CD14-positive monocyte (primary cell): ENCODE data around the gene MLLT1. TPM values are rescaled to one million over a fixed set of nuclear protein-coding genes. Genes with fewer than 3 reads are reported as not detected.

ENCODE experiments used
- DNase-seq, 3 donors: peaks; one replicate each; pipeline ENCODE4 v3.0.0-alpha.2; 2011 to 2022
- H2AFZ ChIP-seq: 2 replicates; pipeline ENCODE4 v1.6.0; 2012; ENCODE audit warnings: mild to moderate bottlenecking, low read depth, low read length, inconsistent platforms; ENCODE audit not compliant: insufficient read depth, poor library complexity, severe bottlenecking
- H3K27ac ChIP-seq, 2 donors: 1 replicate in 1 of 2; 2 replicates in 1 of 2; pipeline ENCODE4 v1.5.1; 2012 to 2013; ENCODE audit warnings: low read length in 2 of 2, control low read depth in 1 of 2, inconsistent platforms in 1 of 2, low read depth in 1 of 2, mild to moderate bottlenecking in 1 of 2
- H3K27me3 ChIP-seq, 2 donors: one replicate each; pipeline versions ENCODE4 v1.6.0 to v1.6.1; 2011 to 2013; ENCODE audit warnings: low read length in 2 of 2; ENCODE audit not compliant: control insufficient read depth in 2 of 2, insufficient read depth in 2 of 2
- H3K36me3 ChIP-seq, 2 donors: replicated peaks in 1 of 2; 1 replicate in 1 of 2; 2 replicates in 1 of 2; pipeline versions ENCODE4 v1.5.1 to v1.6.1; 2012 to 2013; ENCODE audit warnings: low read length in 2 of 2, control low read depth in 1 of 2, inconsistent platforms in 1 of 2, mild to moderate bottlenecking in 1 of 2; ENCODE audit not compliant: insufficient read depth in 2 of 2, control insufficient read depth in 1 of 2
- H3K4me1 ChIP-seq, 2 donors: 1 replicate in 1 of 2; 2 replicates in 1 of 2; pipeline versions ENCODE4 v1.5.1 to v1.6.1; 2012 to 2013; ENCODE audit warnings: low read length in 2 of 2, control low read depth in 1 of 2, inconsistent platforms in 1 of 2, mild to moderate bottlenecking in 1 of 2, moderate library complexity in 1 of 2; ENCODE audit not compliant: insufficient read depth in 2 of 2, control insufficient read depth in 1 of 2
- H3K4me2 ChIP-seq: replicated peaks from 2 replicates; pipeline ENCODE3; 2012; ENCODE audit warnings: low read length, moderate library complexity, mild to moderate bottlenecking; ENCODE audit not compliant: poor library complexity, severe bottlenecking; ENCODE audit errors: extremely low read depth
- H3K4me3 ChIP-seq, 3 experiments: fragments of 200-600 bp in 1 of 3; sonication (generic) in 1 of 3; replicated peaks in 1 of 3; 1 replicate in 2 of 3; 2 replicates in 1 of 3; pipeline ENCODE4 v1.5.1; 2011 to 2013; ENCODE audit warnings: low read length in 3 of 3, mild to moderate bottlenecking in 3 of 3, control low read depth in 2 of 3, low read depth in 2 of 3, inconsistent platforms in 1 of 3, moderate library complexity in 1 of 3
- H3K79me2 ChIP-seq: 2 replicates; pipeline ENCODE4 v1.6.0; 2012; ENCODE audit warnings: mild to moderate bottlenecking, control low read depth, inconsistent platforms, low read length, moderate library complexity; ENCODE audit not compliant: insufficient read depth
- H3K9ac ChIP-seq: 2 replicates; pipeline ENCODE4 v1.6.0; 2017; ENCODE audit warnings: low read length, mild to moderate bottlenecking; ENCODE audit not compliant: insufficient read depth, poor library complexity, severe bottlenecking
- H3K9me3 ChIP-seq, 2 donors: replicated peaks in 1 of 2; 1 replicate in 1 of 2; 2 replicates in 1 of 2; pipeline versions ENCODE4 v1.5.1 to v1.6.1; 2012 to 2013; ENCODE audit warnings: low read length in 2 of 2, control low read depth in 1 of 2; ENCODE audit not compliant: control insufficient read depth in 1 of 2, insufficient read depth in 1 of 2
- H4K20me1 ChIP-seq: 2 replicates; pipeline ENCODE4 v1.6.0; 2012; ENCODE audit warnings: mild to moderate bottlenecking, low read length, control low read depth, moderate library complexity; ENCODE audit not compliant: insufficient read depth
- H3K27ac Mint-ChIP-seq, 7 donors: one replicate each; pipeline ENCODE4 v1.8.0; 2020; ENCODE audit warnings: mild to moderate bottlenecking in 7 of 7, mixed read lengths in 7 of 7, moderate library complexity in 6 of 7, inconsistent platforms in 2 of 7
- H3K27me3 Mint-ChIP-seq, 3 donors: one replicate each; pipeline ENCODE4 v1.8.0; 2021 to 2022; ENCODE audit warnings: low read depth in 3 of 3, mild to moderate bottlenecking in 3 of 3, mixed read lengths in 3 of 3, moderate library complexity in 3 of 3, inconsistent platforms in 1 of 3
- H3K36me3 Mint-ChIP-seq, 2 donors: one replicate each; pipeline ENCODE4 v1.8.0; 2020; ENCODE audit warnings: mixed read lengths in 2 of 2, inconsistent platforms in 1 of 2, mild to moderate bottlenecking in 1 of 2
- H3K4me1 Mint-ChIP-seq: one replicate; pipeline ENCODE4 v1.8.0; 2020; ENCODE audit warnings: mild to moderate bottlenecking, mixed read lengths
- H3K4me3 Mint-ChIP-seq, 2 donors: one replicate each; pipeline ENCODE4 v1.8.0; 2020; ENCODE audit warnings: mild to moderate bottlenecking in 2 of 2, mixed read lengths in 2 of 2, moderate library complexity in 1 of 2
- H3K9me3 Mint-ChIP-seq, 7 donors: one replicate each; pipeline ENCODE4 v1.8.0; 2020 to 2022; ENCODE audit warnings: mixed read lengths in 7 of 7, mild to moderate bottlenecking in 6 of 7, moderate library complexity in 6 of 7, inconsistent platforms in 2 of 7
- CTCF ChIP-seq: fragments of 200-600 bp; IDR thresholded peaks from one replicate; pipeline ENCODE4 v1.8.0; 2022; ENCODE audit warnings: antibody characterized with exemption, mild to moderate bottlenecking
- whole genome bisulfite sequencing: methylation state at CpG from one replicate; pipeline ENCODE4 v1.1.5; 2013; ENCODE audit warnings: missing lambda C conversion rate; ENCODE audit not compliant: insufficient coverage; 5-methylcytosine and 5-hydroxymethylcytosine counted together
- intact Hi-C, 2 donors: fragments of 100-400 bp; cut with micrococcal nuclease; formaldehyde crosslinking; loops; one replicate each; pipeline versions ENCODE4 v1.15.0 to v1.15.1; 2023
- polyA plus RNA-seq, 3 donors: library from polyadenylated mRNA; depleted of rRNA in 1 of 3; unstranded in 2 of 3; stranded (reverse) in 1 of 3; fragments of 300-500 nt in 2 of 3; fragments of >200 nt in 1 of 3; fragmentation: Illumina TruSeq in 2 of 3; gene quantifications; 1 replicate in 2 of 3; 2 replicates in 1 of 3; pipeline ENCODE4 v1.2.3, GENCODE V29; 2012 to 2021

The MLLT1 gene
- polyA plus RNA-seq, 3 donors, result 0.65 to 17.3 (median 0.99) TPM

GRCh38 chr19:6313398-6313969 is 33.7 kb upstream of the MLLT1 start:
- no peak overlapping the region for H3K4me3 Mint-ChIP-seq
- intact Hi-C loops, result no loop called here
- H3K36me3 Mint-ChIP-seq, result no peaks in the 10 kb centered on the region
- no peaks in the 10 kb centered on the region for H3K79me2 ChIP-seq
- no peak overlapping the region for H3K27ac ChIP-seq
- no peaks in the 10 kb centered on the region for H3K4me1 Mint-ChIP-seq
- H3K36me3 ChIP-seq, result no peaks in the 10 kb centered on the region
- no peak overlapping the region for H3K4me3 ChIP-seq
- no peak for TF ChIP-seq CTCF
- no peak overlapping the region for H3K9ac ChIP-seq
- DNase-seq, result no peak
- no peak overlapping the region for H2AFZ ChIP-seq
- H3K9me3 Mint-ChIP-seq, result peaks cover 5 to 21% (median 16%) of the 10 kb centered on the region in 7 donors
- 100% methylated on average over 1 of the region's 5 CpGs for WGBS
- peak overlapping the region in 1 of 7 donors; percentile 42 for H3K27ac Mint-ChIP-seq
- H3K27me3 ChIP-seq, result no peaks in the 10 kb centered on the region
- peaks cover 7 to 16% of the 10 kb centered on the region in 2 donors for H3K9me3 ChIP-seq
- no peaks in the 10 kb centered on the region for H3K4me1 ChIP-seq
- no peak overlapping the region for H3K4me2 ChIP-seq
- H4K20me1 ChIP-seq, result no peaks in the 10 kb centered on the region
- peaks cover 6 to 16% (median 12%) of the 10 kb centered on the region in 3 donors for H3K27me3 Mint-ChIP-seq

- Histone ChIP-seq H3K27me3 (no peaks in the 10 kb centered on the region), H3K4me3 (no peak overlapping the region), H3K9ac (no peak overlapping the region), H3K4me2 (no peak overlapping the region), H4K20me1 (no peaks in the 10 kb centered on the region), H3K27ac (no peak overlapping the region), H3K36me3 (no peaks in the 10 kb centered on the region), H3K4me1 (no peaks in the 10 kb centered on the region), H2AFZ (no peak overlapping the region), H3K9me3 (peaks cover 7 to 16% of the 10 kb centered on the region in 2 donors), H3K79me2 (no peaks in the 10 kb centered on the region)
- intact Hi-C loops, result no loop called here
- DNase-seq, result no peak
- TF ChIP-seq CTCF, result no peak
- Mint-ChIP-seq H3K4me1 (no peaks in the 10 kb centered on the region), H3K4me3 (no peak overlapping the region), H3K36me3 (no peaks in the 10 kb centered on the region), H3K27me3 (peaks cover 6 to 16% (median 9%) of the 10 kb centered on the region in 3 donors), H3K27ac (no peak overlapping the region), H3K9me3 (peaks cover 5 to 21% (median 16%) of the 10 kb centered on the region in 7 donors)
- WGBS, result 73% methylated on average over 4 of the region's 9 CpGs
Measured at GRCh38 chr19:6312018-6312417, 32.2 kb upstream of the MLLT1 start.
